ENCODE results near the gene PCK1. TPM values are rescaled to one million over a fixed set of nuclear protein-coding genes. Genes with fewer than 3 reads are reported as not detected.

PCK1 gene
- total and polyA plus RNA-seq, 4 donors = 8.9 to 532 (median 314) TPM

GRCh38 chr20:57612436-57612835 is 51.5 kb downstream of the PCK1 start:
- Histone ChIP-seq H3K9ac (ENCODE audit: low read depth in 1 of 2, low read length in 2 of 2) (no peak overlapping the region), H3K27ac (ENCODE audit: low read depth in 1 of 2, low read length in 2 of 2) (no peak overlapping the region), H3K9me3 (ENCODE audit: control insufficient read depth in 4 of 4, low read length in 3 of 4) (no peaks in the 10 kb centered on the region), H3K4me3 (ENCODE audit: low read depth in 1 of 3, low read length in 3 of 3) (no peak overlapping the region), H3K4me1 (ENCODE audit: control insufficient read depth in 4 of 4, insufficient read depth in 4 of 4, low read length in 3 of 4) (no peaks in the 10 kb centered on the region), H3K27me3 (ENCODE audit: control insufficient read depth in 4 of 4, insufficient read depth in 4 of 4, low read length in 3 of 4) (no peaks in the 10 kb centered on the region), H3K36me3 (ENCODE audit: control insufficient read depth in 4 of 4, insufficient read depth in 3 of 4, low read depth in 1 of 4, low read length in 3 of 4) (no peaks in the 10 kb centered on the region)
- TF ChIP-seq JUND (IDR thresholded peaks at IDR 0.05) = no peak
- TF ChIP-seq RAD21 (IDR thresholded peaks at IDR 0.05) = no peak
- TF ChIP-seq HNF4G (IDR thresholded peaks at IDR 0.05) = no peak
- TF ChIP-seq ZBTB33 (IDR thresholded peaks at IDR 0.05) = no peak
- TF ChIP-seq REST (IDR thresholded peaks at IDR 0.05) = no peak
- TF ChIP-seq FOXA2 (IDR thresholded peaks at IDR 0.05) = no peak
- TF ChIP-seq SP1 (IDR thresholded peaks at IDR 0.05) = no peak
- TF ChIP-seq HNF4A (conservative IDR thresholded peaks at IDR 0.05) = no peak
- no peak for TF ChIP-seq TAF1 (conservative IDR thresholded peaks at IDR 0.05)
- no peak for TF ChIP-seq ATF3 (IDR thresholded peaks at IDR 0.05)
- TF ChIP-seq RXRA (IDR thresholded peaks at IDR 0.05) = no peak
- no peak for TF ChIP-seq NR2F2 (IDR thresholded peaks at IDR 0.05)
- DNase-seq (ENCODE audit: low spot score) = no peak
- 81% methylated on average over 7 of the region's 7 CpGs for WGBS

- no peak overlapping the region for H3K9ac ChIP-seq (ENCODE audit: low read depth in 1 of 2, low read length in 2 of 2)
- no peaks in the 10 kb centered on the region for H3K36me3 ChIP-seq (ENCODE audit: control insufficient read depth in 4 of 4, insufficient read depth in 3 of 4, low read depth in 1 of 4, low read length in 3 of 4)
- no peak for TF ChIP-seq RAD21 (IDR thresholded peaks at IDR 0.05)
- no peak overlapping the region for H3K4me3 ChIP-seq (ENCODE audit: low read depth in 1 of 3, low read length in 3 of 3)
- WGBS = 82% methylated on average over 7 of the region's 7 CpGs
- H3K27me3 ChIP-seq (ENCODE audit: control insufficient read depth in 4 of 4, insufficient read depth in 4 of 4, low read length in 3 of 4) = no peaks in the 10 kb centered on the region
- H3K4me1 ChIP-seq (ENCODE audit: control insufficient read depth in 4 of 4, insufficient read depth in 4 of 4, low read length in 3 of 4) = no peaks in the 10 kb centered on the region
- DNase-seq (ENCODE audit: low spot score) = no peak
- no peak overlapping the region for H3K27ac ChIP-seq (ENCODE audit: low read depth in 1 of 2, low read length in 2 of 2)
- no peaks in the 10 kb centered on the region for H3K9me3 ChIP-seq (ENCODE audit: control insufficient read depth in 4 of 4, low read length in 3 of 4)
Observed at GRCh38 chr20:57612916-57613315, 52.0 kb downstream of the PCK1 start.

- no peak for DNase-seq (ENCODE audit: low spot score)
- TF ChIP-seq RAD21 (IDR thresholded peaks at IDR 0.05) = no peak
- no peak for TF ChIP-seq ZBTB33 (IDR thresholded peaks at IDR 0.05)
- TF ChIP-seq MAX (IDR thresholded peaks at IDR 0.05) = no peak
- no peak for TF ChIP-seq REST (IDR thresholded peaks at IDR 0.05)
- no peak for TF ChIP-seq YY1 (IDR thresholded peaks at IDR 0.05)
- no peak for TF ChIP-seq ATF3 (IDR thresholded peaks at IDR 0.05)
- no peak for TF ChIP-seq JUND (IDR thresholded peaks at IDR 0.05)
- no peak for TF ChIP-seq FOXA1 (IDR thresholded peaks at IDR 0.05)
- TF ChIP-seq SP1 (IDR thresholded peaks at IDR 0.05) = no peak
- TF ChIP-seq TAF1 (conservative IDR thresholded peaks at IDR 0.05) = no peak
- no peak for TF ChIP-seq EGR1 (IDR thresholded peaks at IDR 0.05; ENCODE audit: low read depth in 2 of 2)
Observed at GRCh38 chr20:57613481-57613921, 52.6 kb downstream of the PCK1 start.

More at GRCh38 chr20:57613481-57613921, 52.6 kb downstream of the PCK1 start:
- no peak overlapping the region for H3K4me3 ChIP-seq (ENCODE audit: low read depth in 1 of 3, low read length in 3 of 3)
- H3K9me3 ChIP-seq (ENCODE audit: control insufficient read depth in 4 of 4, low read length in 3 of 4) = no peaks in the 10 kb centered on the region
- 76% methylated on average over 12 of the region's 12 CpGs for WGBS
- H3K9ac ChIP-seq (ENCODE audit: low read depth in 1 of 2, low read length in 2 of 2) = no peak overlapping the region
- H3K4me1 ChIP-seq (ENCODE audit: control insufficient read depth in 4 of 4, insufficient read depth in 4 of 4, low read length in 3 of 4) = no peaks in the 10 kb centered on the region
- no peaks in the 10 kb centered on the region for H3K36me3 ChIP-seq (ENCODE audit: control insufficient read depth in 4 of 4, insufficient read depth in 3 of 4, low read depth in 1 of 4, low read length in 3 of 4)
- no peak overlapping the region for H3K27ac ChIP-seq (ENCODE audit: low read depth in 1 of 2, low read length in 2 of 2)
- H3K27me3 ChIP-seq (ENCODE audit: control insufficient read depth in 4 of 4, insufficient read depth in 4 of 4, low read length in 3 of 4) = no peaks in the 10 kb centered on the region
